Measurements from ENCODE around the gene SPDEF.

- TF ChIP-seq JUN (CRISPR knock-in tag; IDR thresholded peaks at IDR 0.05) (no peak), TIGD3 (CRISPR knock-in tag; IDR thresholded peaks at IDR 0.05; ENCODE audit: borderline replicate concordance) (no peak), SP140L (CRISPR knock-in tag; IDR thresholded peaks at IDR 0.05; ENCODE audit: borderline replicate concordance) (no peak), TCF7L2 (IDR thresholded peaks at IDR 0.05; ENCODE audit: low read depth, low read length) (no peak), PTBP1 (IDR thresholded peaks at IDR 0.05; ENCODE audit: low read depth, low read length, poor library complexity, severe bottlenecking) (no peak), ZFP41 (CRISPR knock-in tag; IDR thresholded peaks at IDR 0.05; ENCODE audit: borderline replicate concordance) (no peak), ZNF513 (CRISPR knock-in tag; conservative IDR thresholded peaks at IDR 0.05) (no peak), EZH2 (conservative IDR thresholded peaks at IDR 0.05; ENCODE audit: low read depth, low read length) (no peak), ZNF12 (CRISPR knock-in tag; IDR thresholded peaks at IDR 0.05) (no peak)
- TF ChIP-seq, protein P1, sequence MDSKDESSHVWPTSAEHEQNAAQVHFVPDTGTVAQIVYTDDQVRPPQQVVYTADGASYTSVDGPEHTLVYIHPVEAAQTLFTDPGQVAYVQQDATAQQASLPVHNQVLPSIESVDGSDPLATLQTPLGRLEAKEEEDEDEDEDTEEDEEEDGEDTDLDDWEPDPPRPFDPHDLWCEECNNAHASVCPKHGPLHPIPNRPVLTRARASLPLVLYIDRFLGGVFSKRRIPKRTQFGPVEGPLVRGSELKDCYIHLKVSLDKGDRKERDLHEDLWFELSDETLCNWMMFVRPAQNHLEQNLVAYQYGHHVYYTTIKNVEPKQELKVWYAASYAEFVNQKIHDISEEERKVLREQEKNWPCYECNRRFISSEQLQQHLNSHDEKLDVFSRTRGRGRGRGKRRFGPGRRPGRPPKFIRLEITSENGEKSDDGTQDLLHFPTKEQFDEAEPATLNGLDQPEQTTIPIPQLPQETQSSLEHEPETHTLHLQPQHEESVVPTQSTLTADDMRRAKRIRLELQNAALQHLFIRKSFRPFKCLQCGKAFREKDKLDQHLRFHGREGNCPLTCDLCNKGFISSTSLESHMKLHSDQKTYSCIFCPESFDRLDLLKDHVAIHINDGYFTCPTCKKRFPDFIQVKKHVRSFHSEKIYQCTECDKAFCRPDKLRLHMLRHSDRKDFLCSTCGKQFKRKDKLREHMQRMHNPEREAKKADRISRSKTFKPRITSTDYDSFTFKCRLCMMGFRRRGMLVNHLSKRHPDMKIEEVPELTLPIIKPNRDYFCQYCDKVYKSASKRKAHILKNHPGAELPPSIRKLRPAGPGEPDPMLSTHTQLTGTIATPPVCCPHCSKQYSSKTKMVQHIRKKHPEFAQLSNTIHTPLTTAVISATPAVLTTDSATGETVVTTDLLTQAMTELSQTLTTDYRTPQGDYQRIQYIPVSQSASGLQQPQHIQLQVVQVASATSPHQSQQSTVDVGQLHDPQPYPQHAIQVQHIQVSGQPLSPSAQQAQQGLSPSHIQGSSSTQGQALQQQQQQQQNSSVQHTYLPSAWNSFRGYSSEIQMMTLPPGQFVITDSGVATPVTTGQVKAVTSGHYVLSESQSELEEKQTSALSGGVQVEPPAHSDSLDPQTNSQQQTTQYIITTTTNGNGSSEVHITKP (CRISPR knock-in tag; IDR thresholded peaks at IDR 0.05; ENCODE audit: low read depth): no peak
- TF ChIP-seq, protein P2, sequence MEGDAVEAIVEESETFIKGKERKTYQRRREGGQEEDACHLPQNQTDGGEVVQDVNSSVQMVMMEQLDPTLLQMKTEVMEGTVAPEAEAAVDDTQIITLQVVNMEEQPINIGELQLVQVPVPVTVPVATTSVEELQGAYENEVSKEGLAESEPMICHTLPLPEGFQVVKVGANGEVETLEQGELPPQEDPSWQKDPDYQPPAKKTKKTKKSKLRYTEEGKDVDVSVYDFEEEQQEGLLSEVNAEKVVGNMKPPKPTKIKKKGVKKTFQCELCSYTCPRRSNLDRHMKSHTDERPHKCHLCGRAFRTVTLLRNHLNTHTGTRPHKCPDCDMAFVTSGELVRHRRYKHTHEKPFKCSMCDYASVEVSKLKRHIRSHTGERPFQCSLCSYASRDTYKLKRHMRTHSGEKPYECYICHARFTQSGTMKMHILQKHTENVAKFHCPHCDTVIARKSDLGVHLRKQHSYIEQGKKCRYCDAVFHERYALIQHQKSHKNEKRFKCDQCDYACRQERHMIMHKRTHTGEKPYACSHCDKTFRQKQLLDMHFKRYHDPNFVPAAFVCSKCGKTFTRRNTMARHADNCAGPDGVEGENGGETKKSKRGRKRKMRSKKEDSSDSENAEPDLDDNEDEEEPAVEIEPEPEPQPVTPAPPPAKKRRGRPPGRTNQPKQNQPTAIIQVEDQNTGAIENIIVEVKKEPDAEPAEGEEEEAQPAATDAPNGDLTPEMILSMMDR (CRISPR knock-in tag; IDR thresholded peaks at IDR 0.05): no peak
Observed at GRCh38 chr6:34511915-34512737, 44.0 kb downstream of the SPDEF start.

All from HepG2 (cell line).